DMS153 treated with DMSO at 0.1 percent for 48 hours (cell line): Measurements from ENCODE around the gene CCDC73.
"Not testable (repeated sequence)": the region's sequence is repeated elsewhere in the genome, so short reads cannot be mapped to it uniquely, and the experiment has no call there.

Experiments used
- DNase-seq: peaks from one replicate; lab custom pipeline; 2025; ENCODE audit not compliant: unreplicated experiment; lab: John Stamatoyannopoulos, UW

CCDC73 gene

DNA sequence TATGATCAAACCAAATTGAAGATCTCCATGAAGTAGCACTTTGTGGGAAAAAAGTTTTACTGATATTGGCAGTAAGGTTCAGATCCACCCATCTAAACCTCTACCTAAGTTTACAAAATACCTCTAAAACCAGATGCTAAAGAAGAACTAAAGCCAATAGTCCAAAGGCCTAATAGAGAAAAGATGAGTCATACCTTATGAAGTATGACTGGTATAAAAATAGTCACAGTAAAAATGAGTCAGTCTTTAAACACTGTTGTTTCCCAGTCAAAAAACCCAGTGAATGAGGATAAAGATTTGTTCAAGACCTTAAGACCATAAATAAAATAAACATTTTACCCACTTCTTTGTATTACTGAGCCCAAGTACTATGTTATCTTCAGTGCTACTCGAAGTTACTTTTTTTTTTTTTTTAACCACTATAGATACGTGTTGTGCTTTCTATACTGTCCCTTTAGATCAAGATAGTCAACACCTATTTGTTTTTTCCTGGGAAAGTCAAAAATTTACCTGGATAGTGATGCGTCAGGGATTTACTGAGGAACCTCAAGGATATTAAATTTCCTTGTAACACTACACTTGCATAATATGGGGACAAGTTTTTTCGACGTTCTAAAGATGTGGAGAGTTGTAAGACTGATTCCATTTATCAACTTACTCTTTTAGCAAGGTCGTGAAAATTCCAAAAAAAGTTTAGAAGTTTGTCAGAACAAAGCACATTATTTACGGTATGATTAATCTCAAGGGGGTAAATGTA, 87.3 kb downstream of the CCDC73 start:
- no peak for DNase-seq

DNA sequence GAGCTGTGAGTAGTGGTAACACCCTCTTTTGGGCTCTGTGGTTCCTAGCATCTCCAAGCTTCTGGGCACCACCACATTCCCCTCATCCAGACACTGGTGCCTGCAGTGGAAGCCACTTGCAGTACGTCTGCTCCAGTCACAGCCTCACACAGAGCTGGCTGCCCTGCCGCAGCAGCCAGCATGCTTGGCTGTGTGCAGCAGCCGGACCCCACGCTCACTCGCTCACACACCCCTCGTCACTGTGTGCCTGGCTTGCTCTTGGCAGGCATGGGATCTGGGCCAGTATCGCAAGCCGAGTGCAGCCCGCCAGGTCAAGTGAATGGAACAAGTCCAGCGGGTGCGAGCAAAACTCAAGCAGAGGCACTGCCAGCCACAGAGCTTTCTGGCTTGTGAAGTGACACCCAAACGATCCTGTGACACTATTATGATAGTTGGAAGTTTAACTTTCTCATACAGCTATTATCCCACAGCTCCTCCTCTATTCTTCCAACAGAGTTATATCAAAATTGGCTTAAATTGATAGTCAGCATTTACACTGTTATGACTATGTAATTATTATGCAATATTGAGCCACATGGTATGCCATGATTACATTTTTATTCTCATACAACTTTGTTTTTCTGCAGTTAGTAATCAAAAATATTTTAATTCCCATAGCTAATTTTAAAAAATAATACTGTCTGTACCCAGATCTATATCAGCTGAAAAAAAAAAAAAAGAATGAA, 89.0 kb downstream of the CCDC73 start:
- no peak for DNase-seq

DNA sequence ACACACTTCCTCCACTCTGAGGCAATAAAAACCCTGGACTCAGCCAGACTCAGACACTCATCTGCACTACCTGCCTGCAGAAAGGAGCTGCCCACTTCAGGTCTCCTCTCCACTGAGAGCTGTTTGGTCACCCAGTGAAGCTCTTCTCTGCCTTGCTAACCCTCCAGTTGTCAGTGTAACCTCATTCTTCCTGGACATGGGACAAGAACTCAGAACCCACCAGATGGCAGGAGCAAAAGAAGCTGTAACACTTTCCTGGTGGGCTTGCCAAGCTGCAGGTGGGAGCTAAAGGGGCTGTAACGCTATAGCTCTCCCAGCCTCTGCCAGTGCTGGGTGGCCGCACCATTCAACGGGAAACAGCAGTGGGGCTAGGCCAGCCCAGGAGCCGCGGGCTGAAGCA, 89.7 kb downstream of the CCDC73 start:
- DNase-seq = no peak

DNA sequence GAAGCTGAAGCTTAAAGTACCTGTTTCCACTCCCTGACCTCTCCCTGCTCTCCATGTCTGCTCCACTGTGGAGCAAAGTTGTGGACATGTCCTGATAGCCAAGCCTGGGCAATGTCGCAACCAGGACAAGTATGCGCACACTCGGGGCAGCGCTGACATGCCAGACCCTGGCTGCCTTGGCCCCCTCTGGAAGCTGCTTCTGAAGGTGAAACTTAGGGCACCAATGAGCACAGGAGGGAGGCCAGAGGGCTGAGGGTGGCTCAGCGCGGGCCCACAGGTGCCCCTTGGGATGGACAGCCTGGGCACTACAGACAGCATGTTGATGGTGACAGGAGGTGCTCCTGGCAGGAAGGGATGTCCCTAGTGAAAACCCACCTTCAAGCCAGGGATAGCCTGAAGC, 90.2 kb downstream of the CCDC73 start:
- DNase-seq = no peak

DNA sequence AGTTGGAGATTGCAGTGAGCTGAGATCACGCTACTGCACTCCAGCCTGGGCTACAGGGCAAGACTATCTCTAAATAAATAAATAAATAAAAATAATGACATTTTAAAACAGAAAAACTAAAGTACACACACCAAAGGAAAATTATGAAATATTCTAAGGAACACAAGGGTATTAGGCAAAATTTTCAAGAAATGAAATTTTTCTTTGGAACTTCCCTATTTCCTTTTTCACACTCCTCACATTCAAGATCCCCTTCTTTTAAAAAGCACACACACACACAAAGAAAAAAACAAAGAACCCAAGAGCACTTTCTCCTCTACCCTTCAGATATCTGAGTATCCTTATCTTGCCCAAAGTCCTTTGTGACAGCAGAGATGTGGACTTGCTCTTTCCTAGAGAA, 92.8 kb downstream of the CCDC73 start:
- DNase-seq = no peak

DNA sequence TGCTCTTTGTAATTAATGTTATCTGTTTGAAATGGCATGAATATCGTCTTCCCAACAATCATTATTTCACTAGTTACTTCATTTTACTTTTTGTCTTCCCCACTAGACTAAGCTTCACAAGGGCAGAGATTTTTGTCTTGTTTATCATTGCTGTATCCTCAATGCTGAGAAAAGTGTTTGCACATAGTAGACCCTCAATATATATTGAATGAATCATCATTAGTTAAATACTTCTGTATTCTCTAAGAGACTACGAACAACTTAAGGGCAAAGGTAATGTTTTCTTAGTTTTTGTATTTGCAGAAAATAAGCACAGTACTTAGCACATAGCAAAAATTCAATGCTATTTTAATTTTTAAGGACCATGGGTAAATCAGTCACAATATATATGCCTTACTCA, 95.9 kb downstream of the CCDC73 start:
- no peak for DNase-seq

DNA sequence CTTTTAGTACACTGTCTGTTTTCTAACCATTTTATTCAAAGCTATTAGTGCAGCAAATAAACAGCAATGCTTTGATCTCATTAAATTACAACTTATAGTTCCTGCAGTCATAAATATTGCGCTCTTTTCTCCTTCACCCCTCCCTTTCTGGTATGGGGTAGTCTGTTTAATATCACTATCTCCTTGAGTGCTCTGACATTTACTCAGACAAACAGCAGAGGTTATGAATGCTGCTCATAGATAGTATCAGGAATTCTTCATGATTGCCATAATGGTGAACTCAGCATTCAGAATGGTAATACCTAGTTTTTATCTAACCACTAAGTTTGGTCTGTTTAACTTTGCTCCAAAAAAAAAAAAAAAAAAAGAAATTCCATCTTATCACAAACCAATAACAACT, 123.4 kb downstream of the CCDC73 start:
- no peak for DNase-seq

DNA sequence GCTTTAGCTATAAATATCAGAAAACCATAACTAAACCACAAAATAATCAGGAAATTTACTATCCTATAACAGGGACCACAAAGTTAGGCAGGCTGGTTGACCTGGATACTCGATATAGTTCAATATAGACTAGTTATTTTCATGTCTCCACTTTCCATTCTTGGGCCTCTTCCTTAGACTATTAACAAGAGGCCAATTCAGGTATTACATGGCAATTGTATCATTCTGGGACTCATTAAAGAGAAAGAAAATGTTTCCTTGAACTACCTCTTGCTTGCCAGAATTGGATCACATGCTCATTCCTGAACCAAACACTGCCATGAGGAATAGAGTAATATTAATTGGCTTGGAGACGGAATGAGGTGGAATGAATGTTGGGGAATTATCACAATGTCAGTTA, 134.8 kb downstream of the CCDC73 start:
- no peak for DNase-seq

DNA sequence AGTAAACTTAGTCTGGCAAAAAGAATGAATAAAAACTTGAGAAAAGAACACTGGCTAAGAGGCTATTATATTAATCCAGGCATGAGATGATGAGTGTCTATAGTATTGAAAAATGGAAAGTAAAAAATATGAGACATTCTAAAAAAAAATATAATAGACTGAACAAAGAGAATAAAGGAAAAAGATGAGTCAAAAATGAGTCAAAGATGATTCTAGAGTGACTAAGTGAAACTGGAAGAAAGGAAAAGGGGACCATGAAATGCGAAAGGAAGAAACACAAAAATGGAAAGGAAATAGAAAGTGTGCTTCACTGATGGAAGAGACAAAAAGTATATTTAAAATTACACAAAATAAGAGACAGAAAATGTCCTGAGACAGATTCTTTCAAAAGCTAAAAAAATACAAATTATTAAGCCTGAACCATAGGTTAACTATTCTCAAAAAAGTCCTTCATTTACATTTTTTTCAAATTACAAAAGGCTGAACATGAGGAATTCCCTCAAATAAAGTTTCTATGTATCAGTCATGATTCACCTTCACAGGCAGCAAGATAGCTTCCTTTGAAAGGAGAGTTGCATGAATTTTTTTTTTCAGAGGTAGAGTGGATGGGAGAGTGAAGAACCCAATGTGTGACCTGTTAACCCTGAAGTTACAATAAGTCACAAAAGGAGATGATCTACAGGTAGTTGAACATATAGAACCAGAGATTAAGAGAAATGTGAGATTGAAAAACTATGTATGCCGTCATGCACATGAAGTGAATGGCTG, 135.6 kb downstream of the CCDC73 start:
- DNase-seq = no peak

DNA sequence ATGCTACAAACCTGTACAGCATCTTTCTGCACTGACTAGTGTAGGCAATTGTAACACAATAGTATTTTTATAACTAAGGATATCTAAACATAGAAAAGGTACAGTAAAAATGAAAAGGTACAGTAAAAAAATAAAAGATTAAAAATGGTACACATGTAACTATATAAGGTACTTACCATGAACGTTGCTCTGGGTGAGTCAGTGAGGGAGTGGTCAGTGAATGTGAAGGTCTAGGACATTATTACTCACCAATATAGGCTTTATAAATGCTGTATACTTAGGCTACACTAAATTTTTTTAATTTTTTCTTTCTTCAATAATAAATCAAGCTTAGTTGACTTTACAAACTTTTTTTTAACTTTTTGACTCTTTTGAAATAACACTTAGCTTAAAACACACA, 150.9 kb downstream of the CCDC73 start:
- no peak for DNase-seq

DNA sequence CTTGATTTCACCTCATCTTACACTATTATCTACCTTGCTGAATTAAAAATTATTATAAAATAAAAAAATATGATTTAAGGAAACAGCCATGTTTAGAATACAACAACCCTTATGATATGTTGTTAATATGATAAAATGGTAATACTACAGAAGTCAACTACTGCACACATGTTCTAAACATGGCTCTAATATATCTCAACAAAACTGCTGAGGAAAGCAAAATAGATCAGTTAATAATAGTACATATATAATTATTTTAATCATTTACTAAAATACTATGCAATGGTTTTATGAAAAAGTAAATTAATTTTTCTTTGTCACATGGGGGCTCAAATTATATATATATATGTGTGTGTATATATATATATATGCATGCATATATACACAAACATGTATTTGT, 153.1 kb downstream of the CCDC73 start:
- no peak for DNase-seq

DNA sequence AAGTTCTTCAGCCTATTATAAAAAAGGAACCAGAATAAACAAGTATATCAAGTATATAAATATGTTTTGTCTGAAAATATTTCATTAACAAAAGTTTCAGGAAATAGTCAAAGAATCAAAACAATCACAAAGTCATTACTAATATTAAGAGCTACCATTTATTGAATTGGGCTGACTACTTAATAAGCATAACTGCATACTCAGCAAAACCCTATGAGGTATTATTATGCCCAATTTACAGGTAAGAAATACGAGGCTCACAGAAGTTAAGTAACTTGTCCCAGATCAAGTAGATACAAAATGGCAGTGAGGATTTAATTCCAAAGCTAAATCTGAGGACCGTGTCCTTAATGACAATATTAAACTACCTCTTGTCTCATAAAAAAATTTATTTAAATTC, 158.6 kb downstream of the CCDC73 start:
- no peak for DNase-seq

DNA sequence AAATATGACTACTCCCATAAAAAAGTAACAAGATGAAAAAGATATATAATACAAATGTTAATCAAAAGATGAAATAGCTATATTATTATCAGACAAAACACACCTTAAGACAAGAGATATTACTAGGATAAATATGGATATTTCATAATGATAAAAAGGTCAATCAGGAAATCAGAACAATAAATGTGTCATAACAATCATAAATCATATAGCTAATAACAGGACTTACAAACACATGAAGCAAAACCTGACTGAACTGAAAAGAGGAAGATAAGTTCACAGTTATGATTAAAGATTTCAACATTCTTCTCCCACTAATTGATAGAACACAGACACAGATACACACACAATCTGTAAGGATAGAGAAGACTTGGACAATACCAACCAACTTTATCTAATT, 163.6 kb downstream of the CCDC73 start:
- DNase-seq = no peak

DNA sequence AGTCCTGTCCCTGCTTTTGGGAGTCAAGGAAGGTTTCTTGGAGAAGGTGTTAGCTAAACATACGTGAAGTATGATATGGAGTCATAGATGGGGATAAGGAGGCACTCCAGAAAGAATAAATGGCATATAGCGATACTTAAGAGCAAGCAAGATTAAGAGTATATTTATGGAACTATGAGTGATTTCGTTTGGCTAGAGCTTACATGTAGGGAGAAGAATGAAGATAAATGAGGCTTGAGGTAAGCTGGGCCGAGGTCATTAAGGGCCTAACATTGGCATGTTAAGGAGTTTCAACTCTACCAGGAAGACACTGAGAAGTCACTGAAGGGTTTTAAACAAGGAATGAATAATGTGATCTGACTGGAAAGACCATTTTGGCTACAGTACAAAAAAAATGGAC, 177.6 kb downstream of the CCDC73 start:
- DNase-seq = no peak

DNA sequence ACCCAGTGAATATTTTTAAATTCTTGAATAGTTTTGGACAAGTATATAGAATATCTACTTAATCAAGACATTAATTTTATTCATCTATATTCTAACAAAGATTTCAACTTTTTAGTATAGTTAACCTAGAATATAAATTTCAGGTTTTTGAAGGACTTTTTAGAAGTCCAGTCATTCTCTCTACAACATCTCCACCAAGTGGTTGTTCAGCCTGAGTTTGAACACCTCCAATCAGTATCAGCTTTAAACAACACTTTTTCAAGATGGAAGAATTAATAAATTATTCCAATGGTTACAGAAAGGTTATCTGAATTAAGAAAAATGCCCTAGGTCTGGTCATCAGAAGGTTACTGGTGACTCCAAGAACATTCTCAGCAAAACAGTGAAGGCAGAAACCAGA, 179.0 kb downstream of the CCDC73 start:
- no peak for DNase-seq

DNA sequence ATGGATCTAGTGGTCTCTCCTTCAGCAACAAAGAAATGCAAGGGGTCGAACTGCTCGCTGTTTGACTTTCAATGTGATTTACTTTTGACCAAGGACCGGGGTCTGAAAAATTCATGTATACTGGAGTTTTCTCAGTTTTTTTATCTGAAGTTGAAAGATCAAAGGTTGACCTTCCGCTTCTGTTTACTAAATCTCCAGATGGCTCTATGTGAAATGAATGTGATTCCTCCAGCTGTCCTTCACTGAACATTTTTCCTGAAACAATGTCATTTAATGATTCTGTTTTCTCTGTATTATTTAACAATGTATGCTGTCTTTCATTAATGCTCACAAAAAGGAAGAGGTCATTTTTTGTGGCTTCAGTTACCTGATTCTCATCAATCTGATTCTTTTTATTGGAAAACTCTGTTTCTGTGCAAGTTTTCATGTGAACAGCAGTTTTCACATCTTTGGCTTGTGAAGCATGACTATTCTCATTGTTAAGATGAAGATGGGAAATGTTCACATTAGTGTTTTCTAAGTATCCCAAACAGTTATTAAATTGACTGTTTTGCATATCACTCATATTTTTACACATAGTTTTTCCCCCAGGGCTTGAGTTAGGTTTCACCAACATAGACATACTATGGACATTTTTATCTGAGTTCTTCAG, 180.8 kb downstream of the CCDC73 start:
- no peak for DNase-seq

DNA sequence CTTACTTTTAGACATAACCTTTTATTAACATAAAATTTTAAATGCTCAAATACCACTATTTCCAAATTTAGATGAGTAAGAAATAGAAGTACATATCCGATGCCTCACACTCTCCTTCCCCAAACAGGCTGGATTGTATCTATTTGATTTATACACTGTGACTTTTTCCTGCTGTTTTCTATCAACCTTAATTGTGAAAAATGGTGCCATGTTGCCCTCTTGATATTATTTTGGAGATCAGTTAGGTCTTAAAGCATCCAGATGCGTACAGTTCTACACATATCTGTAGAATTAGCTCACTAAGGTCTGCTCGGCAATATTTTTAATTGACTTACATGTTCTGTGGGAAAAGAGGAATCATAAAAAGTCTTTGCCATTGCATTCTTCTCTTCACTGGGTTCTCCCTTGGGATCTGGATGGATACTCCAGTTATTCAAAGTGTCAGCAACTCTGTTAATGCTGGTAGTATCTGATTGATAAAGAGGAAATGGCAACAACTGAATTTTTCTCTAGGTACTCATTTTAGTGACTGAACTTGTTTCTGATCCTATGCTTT, 183.6 kb downstream of the CCDC73 start:
- no peak for DNase-seq

DNA sequence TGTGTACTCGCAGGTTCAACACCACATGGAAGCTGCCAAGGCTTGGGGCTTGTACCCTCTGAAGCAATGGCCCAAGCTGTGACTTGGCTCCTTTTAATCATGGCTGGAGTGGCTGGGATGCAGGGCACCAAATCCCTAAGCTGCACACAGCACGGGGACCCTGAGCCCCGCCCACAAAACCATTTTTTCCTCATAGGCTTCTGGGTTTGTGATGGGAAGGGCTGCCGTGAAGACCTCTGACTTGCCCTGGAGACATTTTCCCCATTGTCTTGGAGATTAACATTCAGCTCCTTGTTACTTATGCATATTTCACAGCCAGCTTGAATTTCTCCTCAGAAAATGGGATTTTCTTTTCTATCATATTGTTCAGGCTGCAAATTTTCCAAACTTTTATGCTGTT, 185.6 kb downstream of the CCDC73 start:
- not testable (repeated sequence) for DNase-seq

DNA sequence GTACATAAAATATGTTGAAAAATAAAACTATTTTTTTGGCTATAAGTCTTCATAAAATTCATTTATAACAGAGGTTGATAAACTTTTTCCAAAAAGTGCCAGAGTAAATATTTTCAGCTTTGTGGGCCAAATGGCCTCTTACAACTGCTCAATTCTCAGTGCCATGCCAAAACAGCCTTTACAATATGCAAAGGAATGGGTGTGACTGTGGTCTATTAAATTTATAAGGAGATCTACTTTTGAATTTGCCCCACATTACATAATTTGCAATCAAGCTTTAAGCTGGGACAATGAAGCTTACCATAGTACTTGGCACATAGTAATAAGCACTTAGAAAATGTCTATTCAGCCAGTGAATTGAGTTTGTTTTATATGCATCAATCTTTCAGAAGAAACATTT, 188.2 kb downstream of the CCDC73 start:
- no peak for DNase-seq

DNA sequence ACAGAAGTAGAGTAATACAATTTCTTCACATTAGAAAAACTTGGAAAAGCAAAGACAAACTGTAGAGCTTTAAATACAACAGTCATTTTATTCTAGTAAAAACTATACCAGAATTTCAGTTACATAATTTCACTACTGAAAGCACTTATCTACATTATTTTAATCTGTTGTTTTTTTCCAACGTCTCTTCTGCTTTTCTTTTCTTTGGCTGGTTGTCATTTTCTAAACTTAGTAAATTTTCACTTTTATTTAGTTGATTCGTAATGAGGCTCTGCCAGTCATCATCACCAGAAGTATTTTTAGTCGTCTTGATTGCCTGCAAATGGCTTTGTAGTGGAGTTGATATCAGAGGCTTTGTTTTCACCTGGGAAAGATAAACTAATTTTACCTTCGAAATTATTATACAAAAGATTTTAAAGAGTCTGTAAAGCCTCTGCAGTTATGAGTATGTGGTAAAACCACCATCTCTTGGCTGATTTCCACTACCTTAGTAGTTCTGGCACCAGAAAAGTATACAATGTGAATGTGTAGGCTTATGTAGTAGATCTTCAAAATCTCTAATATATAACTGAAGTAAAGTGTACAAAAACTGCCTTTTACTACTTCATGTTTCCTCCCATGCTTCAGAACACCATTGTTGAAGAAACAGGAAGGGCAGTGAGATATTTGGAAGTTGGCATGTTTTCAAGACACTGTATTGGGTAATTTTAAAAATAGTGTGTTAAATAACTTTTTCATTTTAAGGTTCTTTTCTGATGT, 191.6 kb downstream of the CCDC73 start:
- DNase-seq = no peak

DNA sequence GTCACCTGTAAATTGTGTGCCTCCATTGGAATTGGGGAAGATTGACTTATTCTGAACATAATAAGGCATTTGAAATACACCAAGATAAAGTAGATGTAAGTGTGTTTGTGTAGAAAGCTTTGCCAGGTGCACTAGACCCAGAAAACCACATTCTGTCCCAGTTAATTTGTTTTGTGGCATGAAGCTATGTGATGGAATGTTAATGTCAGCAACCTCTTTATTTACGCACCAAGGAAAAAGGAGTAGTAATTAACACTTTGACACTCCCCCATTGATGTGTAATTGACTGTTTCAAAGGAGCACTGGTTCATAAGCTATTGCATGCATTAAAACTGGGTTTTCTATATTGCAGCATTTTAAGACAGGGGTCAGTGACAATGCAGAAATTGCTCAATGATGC, 196.5 kb downstream of the CCDC73 start:
- no peak for DNase-seq
